Vagina (tissue), 2 donors: ENCODE data around the gene GPR83.

Experiments
- CTCF ChIP-seq, 3 experiments: fragments of 450-650 bp in 2 of 3; fragments of 200-600 bp in 1 of 3; sonication (generic) in 1 of 3; IDR thresholded peaks; one replicate each; pipeline ENCODE4 v1.5.1; 2017 to 2019; ENCODE audit warnings: antibody characterized with exemption in 3 of 3, mild to moderate bottlenecking in 2 of 3, moderate library complexity in 2 of 3
- POLR2AphosphoS5 ChIP-seq, 2 donors: sonication (generic); formaldehyde crosslinking; IDR thresholded peaks; one replicate each; pipeline ENCODE4 v1.9.0; 2017; ENCODE audit warnings: antibody characterized with exemption in 2 of 2, mild to moderate bottlenecking in 2 of 2, low read depth in 1 of 2; ENCODE audit not compliant: insufficient read depth in 1 of 2

- TF ChIP-seq CTCF (IDR thresholded peaks at IDR 0.05), result no peak
- no peak for TF ChIP-seq POLR2AphosphoS5 (IDR thresholded peaks at IDR 0.05; ENCODE audit: insufficient read depth in 1 of 2, low read depth in 1 of 2)
These were observed 22.3 kb upstream of the GPR83 start for GRCh38 chr11:94423507-94423906.
